Right ventricle myocardium superior (tissue), 1 donor: Measurements from ENCODE around the gene SPEF1. TPM values are rescaled to one million over a fixed set of nuclear protein-coding genes. Genes with fewer than 3 reads are reported as not detected.

Experiments used
- ATAC-seq: fragments of 200-7000 bp; cut with Tn5 transposase; one replicate; pipeline ENCODE4 v1.9.1; 2020; ENCODE audit warnings: mild to moderate bottlenecking; ENCODE audit not compliant: poor library complexity
- DNase-seq: peaks from one replicate; pipeline ENCODE4 v3.0.0-alpha.2; 2020
- intact Hi-C: fragments of 100-400 bp; cut with DNase I; formaldehyde crosslinking; loops from one replicate; pipeline ENCODE4 v1.11.2; 2022
- total RNA-seq: library from RNA; stranded (reverse); fragmentation: NEBNext Ultra II Directional; extraction: Animal tissue kit (Norgen Biotek cat#: 25700); gene quantifications from one replicate; pipeline ENCODE4 v1.2.1, GENCODE V29; 2021
- donor health status: DM: no; HTN: yes; CAD: no; lungs with severe emphysema.

The SPEF1 gene
- total RNA-seq, 1 donor from 2014 or later, result 0.32 TPM

DNA sequence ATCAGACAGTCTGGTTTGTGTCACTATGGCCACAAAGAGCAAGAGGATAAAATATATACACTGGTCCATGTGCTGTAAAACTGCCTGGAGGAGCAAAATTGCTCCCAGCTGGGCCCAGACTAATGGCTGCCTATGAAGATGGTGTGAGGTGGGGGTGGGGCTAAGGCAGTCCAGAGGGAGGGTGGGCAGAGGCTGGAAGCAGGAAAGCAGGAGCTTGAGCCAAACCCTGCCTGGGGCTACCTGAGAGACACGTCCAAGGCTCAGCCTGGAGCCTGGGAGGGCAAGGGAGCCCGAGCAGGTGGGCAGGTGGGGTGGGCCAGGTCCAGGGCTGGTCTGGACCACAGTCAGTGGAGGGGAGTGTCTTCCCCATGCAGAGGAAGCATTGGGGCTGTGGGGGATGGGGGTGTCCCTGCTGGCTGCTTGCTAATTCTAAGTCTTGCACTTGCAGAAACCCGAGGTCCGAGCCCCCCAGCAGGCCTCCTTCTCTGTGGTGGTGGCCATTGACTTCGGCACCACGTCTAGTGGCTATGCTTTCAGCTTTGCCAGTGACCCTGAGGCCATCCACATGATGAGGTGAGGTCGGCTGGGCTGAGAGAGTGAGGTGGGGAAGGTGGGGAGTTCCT lies 39.3 kb downstream of the SPEF1 start:
- intact Hi-C loops, result no loop called here
- ATAC-seq (no peak), DNase-seq (no peak)

DNA sequence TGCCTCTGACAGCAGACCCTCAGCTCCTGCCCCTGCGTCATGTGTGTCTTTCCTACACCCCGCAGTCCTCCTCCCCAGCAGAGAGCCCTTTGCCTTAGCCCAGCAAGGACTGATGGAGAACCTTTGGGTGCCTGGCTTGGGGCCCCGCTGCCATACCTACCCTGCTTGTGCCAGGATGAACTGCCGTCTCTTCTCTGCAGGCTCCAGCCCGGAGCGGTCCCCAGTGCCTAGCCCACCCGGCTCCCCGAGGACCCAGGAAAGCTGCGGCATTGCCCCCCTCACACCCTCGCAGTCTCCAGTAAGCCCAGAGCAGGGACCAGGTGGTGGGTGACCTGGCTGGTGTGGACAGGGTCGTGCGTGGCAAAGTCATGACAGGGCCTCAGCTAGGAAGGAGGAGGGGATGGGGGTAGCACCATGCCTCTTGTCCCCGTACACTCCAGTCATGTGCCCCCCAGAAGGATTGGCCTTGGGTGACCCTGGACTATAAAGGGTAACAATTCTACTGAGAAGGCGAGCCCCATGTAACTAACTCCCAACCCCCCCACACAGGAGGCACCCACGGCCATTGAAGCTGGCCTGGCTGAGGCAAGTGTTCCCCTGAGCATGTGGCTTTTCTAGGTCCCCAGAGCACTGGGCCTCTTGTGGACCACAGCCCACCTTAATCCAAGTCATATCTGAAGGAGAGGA lies 40.5 kb downstream of the SPEF1 start:
- no peak for ATAC-seq

DNA sequence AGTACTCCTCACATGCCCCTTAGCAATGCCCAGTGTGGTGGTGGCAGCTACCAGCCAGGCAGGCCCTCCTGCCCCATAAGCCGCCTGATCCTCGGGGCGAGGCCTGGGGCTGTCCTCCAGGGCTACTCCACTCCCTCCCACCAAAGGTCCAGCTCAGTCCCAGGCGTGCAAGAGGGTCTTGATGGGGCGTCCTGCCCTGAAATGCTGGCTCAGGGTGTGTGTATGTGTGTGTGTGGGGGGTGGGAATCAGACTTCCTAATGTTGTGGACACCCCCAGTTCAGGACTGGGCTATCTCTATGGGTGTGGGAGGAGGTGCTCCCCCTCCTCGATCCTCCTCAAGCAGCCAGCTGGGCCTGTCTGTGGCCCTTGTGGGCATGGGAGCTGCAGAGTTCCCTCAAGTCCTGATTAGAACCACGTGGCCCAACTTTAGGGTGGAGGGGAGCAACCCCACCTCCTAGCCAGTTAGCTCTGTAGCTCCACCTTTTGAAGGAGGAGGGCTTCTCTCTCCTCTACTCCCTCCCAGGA lies 41.3 kb downstream of the SPEF1 start:
- peak; percentile 16 for ATAC-seq
- intact Hi-C loops, result no loop called here
- no peak for DNase-seq

More for the DNA sequence above, 40.5 kb downstream of the SPEF1 start:
- intact Hi-C loops, result no loop called here
- no peak for DNase-seq

DNA sequence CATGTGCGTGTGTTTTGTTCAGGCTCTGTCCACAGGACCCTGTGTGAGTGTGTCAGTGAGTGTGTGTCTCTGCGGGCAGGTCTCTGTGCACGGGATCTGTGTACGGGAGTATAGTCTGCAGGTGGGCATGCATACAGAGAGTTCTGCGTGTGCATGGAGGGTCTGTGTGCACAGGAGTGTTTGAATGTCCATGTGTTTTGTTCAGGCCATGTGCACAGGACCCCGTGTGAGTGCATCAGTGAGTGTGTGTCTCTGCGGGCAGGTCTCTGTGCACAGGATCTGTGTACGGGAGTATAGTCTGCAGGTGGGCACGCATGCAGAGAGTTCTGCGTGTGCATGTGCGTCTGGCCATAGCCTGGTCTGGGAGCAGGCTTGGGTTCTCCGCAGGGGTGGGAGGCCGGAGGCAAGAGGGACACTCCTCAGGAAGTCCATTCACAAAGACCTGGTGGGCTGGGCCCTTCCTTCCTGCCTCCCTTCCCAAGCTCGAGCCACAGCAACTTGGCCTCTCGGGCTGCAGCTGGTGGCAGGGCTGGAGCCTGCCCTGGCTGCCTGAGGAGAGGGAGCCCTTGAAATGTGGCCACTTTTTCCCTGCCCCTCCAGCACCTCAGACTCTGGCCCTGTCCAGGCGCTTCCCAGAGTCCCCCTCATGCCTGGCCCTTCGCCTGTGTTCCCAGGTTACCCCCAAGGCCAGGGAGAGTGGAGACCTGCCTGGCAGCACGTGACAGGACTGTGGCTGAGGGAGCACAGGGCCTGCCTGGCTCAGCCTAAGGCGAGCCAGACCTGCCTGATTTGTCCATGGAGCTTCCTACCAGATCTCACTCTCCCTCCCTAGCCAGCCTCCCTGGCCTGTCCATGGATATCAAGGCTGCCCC lies 42.0 kb downstream of the SPEF1 start:
- intact Hi-C loops, result no loop called here
- peak; percentile 52 for ATAC-seq
- peak; percentile 65 for DNase-seq

DNA sequence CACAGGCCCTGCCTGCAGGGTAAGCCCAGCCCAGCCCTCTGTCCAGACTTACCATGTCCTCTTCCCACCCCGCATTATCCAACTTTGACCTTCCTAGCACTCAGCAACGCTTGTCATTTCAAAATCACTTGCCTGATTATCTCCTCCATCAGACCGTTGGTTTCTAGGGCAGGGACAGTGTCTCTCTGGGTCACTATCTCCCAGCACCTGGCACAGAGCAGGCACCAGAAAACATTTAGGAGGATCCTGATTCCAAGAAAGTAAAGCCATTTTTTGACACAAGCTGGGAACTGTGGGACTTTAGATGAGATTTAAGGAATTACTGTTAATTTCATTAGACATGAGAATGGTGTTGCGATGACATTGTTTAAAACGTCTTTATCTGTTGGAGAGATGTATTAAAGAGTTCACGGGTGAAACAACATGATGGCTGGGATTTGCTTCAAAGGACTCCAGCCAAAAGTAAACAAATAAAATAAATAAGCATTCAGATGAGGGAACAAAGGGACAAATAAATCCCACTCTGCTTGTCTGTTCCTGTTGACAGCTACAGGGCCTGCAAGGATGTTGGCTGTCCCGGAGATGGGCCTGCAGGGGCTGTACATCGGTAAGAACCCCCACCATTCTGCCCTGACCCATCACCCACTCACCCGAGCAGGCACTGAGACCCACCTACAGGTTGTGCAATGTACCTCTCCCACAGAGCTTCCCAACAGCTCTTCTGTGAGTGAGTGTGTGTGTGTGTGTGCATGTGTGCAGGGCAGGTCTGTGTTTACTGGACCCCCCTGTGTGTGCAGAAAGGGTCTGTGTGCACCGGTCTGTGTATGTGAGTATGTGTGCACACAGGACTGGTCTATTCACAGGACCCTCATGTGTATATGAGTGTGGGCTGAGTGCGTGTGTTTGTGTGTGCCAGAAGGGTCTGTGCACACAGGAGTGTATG lies 42.9 kb downstream of the SPEF1 start:
- intact Hi-C loops, result no loop called here
- no peak for ATAC-seq
- DNase-seq, result no peak

DNA sequence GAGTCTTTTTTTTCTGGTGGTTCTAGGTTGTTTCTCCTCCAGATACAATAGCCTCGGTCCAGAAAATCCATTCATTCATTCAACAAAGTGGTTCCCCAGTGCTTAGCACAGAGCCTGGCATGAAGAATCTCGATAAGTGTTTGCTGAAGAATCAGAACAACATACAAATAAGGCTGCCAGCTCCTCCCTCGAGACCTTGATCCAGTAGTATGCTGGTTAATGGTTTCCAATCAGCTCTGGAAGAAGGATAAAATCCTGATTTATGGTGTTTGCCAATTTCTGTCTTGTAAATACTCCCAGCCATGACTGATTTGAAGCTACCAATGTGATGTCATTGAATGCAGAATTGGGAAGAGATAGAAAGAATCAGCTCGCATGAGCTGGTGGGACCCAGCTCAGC lies 45.5 kb downstream of the SPEF1 start:
- ATAC-seq, result no peak
- no peak for DNase-seq
- intact Hi-C loops, result no loop called here

DNA sequence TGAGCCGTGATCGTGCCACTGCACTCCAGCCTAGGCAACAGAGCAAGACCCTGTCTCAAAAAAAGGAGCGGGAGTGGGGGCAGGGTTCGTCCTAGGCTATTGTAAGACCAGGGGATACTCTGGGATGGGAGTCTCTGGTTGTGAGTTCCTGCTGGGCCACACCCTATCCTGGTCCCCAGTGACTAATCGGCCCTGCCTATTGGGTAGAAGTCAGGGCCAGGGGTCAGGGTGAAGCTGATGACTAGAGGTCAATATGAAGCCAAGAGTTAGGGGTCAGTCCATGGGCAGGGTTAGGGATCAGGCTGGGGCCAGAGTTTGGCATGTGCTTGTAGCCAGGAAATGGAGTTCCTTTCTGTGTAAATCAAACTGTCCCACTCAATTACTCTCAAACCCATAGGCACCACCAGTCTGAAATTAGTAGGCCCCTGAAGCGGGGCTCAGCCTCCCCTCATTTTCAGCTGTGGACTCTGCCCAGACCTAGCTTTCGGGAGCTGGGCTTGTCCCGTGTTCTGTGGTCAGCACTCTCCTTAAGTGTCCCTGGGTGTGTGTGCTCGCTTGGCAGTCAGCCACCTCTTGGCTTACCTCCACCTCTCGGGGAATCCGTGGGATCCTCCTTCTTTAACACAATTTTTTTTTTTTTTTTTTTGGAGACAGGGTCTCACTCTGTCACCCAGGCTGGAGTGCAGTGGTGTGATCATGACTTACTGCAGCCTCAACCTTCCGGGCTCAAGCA lies 47.0 kb downstream of the SPEF1 start:
- intact Hi-C loops, result no loop called here
- peak; percentile 61 for DNase-seq
- ATAC-seq, result peak; percentile 25

DNA sequence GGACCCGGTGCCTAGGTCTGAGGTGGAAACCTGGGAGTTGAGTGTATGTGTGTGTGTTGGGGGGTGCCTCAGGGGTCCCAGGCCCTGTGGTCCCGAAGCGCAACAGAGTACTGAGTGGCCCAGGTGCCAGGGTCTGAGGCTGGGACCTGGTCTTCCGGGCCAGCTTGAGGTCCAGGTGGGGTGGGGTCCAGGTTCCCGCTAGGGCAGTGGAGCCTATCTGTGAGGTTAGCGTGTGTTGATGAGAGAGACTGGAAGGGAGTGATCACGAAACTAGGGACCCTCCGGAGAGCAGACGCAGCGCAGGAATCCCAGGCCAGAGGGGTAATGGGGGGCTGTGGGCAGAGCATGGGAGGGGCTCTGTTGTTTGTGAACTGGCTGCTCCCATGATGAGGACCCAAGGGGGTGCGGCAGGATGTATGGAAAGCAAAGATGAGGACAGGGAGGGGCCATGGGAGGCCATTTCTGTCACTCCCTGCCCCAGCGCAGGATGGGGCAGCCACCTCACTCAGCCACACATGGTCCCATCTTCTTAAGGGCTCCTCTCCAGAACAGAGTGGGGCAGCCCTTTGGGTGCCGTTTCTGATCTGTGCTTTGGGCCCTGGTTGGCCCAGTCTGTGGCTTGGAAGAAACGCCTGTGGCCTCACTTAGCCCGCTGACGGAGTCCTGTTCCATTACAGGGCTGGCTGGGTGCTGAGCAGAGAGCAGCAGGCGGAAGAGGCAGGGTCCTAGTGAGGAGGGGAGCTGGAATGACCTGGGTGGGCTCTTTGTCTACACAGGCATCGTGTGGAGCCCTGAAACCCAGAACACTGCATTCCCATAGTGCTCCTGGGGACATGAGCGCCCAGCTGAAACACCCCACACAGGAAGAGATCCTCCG lies 47.9 kb downstream of the SPEF1 start:
- intact Hi-C loops, result no loop called here
- peak; percentile 13 for ATAC-seq
- DNase-seq, result peak; percentile 40

DNA sequence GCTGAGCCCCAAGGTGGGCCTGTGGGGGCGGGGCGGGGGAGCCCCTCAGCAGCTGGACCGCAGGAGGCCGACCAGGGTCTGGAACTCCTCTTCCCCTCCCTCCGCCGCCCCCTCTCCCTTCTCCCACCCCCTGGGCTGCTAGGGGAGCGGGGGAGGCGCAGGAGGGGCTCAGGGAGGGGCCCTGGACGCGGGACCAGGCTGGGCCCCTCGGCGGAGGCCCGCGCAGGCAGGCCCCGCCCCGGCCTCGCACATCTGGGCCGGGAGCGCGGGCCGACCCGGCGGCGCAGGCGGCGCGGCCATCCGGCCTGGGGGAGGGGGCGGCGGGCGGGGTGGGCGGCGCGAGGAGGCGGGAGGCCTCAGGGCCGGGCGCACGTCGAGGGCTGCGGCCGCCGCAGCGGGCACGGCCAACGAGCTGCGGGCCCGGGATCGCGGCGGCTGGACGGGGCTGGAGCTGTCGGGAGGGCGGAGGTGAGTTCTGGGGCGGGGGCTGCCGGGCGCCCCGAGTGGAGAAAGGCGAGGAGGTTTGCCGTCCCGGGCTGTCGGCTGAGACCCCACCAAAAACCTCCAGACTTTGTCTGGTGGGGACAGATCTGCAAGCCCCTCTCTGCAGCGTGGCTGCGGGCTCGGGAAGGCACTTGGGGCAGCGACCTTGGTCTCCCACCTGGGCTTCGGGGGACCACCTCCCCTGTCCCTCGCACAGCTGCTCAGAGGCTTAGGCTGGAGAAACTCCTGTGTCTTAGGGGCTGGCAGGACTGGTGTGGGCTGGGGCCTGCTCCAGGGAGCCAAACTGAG lies 48.7 kb downstream of the SPEF1 start, which contains the start of gene HSPA12B:
Gene HSPA12B, plus strand, starts transcription at position 359 of the 792 bp plus-strand sequence. CDS start 5,990 bp downstream, outside the sequence.
- DNase-seq (peak; percentile 39), ATAC-seq (peak; percentile 51)
- intact Hi-C loops, result no loop called here

DNA sequence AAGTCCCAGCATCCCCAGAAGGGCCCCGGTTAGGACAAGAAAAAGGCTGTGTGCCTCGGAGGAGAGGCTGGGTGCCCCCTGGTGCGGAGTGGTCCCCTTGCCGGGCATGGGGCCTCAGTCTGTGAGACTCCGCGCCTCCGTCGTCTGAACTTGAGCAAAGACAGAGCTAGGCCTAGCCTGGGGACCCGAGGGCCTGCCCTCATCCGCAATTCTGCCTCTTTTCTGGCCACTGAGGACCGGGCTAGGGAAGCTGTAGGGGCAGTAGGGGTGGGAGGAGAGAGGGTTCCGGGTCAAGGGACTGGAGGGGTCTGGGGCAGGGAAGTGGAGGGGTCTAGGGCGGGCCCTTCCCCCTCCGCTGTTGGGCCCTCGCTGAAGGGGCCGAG lies 49.3 kb downstream of the SPEF1 start:
- intact Hi-C loops, result no loop called here
- no peak for DNase-seq
- no peak for ATAC-seq

DNA sequence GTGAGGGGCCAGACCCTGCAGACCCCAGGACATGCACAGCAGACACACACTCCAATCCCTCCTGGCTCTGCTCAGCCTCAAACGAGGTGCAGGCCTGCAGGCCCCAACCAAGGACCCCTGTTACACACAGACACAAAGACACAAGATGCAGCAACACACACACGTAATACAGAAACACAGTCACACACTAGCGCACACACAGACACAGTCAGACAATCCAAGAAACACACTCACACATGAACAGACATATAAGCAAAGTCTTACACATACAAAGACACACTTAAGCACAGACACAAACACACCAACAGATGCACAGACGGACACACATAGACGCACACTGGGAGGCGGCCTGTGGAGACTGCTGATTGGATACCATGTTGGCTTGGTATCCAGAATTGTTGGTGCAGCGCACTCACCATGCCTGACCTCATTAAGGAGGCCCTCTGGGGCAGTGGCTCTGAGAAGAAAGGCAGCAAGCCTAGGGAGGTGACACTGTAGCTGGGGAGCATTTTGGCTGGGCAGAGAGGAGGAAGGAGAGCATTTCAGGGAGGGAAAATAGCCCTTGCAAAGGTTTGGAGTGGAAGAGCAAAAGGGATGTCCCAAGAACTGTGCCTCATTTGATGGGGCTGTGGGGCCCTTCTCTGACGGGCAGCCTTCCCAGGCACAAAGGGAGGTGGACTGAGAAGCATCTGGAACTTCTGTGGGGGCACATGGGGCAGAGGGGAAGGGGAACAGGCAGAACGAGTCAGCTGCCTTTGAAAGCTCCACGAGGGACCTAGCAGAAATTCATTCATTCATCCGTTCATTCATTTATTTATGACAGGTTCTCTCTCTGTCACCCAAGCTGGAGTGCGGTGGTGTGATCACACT lies 50.2 kb downstream of the SPEF1 start:
- ATAC-seq (no peak), DNase-seq (peak; percentile 33)
- intact Hi-C loops, result no loop called here

DNA sequence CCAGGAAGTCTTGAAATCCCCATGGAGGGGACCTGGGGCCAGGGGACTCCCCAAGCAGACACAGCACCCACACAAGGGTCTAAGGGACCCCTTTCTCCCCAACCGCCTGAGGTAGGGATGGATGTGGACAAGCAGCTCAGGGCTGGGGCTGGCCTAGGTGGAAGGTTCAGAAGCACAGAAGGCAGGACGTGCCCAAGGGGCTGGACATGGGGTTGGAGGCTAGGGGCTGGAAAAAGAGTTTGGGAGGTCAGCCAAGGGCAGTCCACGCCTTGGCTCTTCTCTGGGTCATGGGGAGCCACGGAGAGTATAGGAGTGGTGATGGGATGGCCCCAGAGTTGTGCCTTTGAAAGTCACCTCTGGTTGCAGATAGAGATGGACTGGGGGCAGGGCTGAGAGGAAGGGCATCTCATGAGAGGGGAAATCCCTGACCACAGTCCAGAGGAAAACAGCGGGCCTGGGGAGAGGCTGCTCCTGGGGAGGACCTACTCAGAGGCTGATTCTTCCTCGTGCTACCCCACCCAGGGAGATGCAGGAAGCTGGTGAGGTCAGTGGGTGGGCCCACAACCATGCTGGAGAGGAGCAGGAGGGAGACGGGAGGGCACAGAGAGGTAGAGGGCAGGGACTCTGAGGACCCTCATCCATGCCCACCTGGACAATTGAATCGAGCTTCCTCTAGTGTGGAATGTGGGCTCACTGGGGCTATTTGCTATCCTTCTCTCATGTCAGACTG lies 51.3 kb downstream of the SPEF1 start:
- ATAC-seq (no peak), DNase-seq (peak; percentile 55)
- intact Hi-C loops, result no loop called here

DNA sequence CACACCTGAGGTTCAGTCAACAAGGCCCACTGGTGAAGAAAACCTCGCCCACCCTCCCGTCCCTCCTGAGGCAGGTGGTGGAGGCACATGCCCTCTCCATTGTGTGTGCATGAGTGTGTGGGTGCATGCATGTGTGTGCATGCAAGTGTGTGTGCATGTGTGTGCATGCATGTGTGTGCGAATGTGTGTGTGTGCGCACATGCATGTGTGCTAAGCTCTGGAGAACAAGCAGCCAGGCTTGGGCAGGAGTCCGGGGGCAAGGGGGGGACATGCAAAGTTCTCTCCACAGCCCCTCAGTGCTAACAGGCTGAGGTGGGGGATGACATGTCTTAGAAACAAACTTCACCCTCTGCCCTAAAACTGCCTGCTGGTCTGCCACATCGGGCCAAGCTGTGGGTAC lies 51.9 kb downstream of the SPEF1 start:
- ATAC-seq (no peak), DNase-seq (no peak)
- intact Hi-C loops, result no loop called here

DNA sequence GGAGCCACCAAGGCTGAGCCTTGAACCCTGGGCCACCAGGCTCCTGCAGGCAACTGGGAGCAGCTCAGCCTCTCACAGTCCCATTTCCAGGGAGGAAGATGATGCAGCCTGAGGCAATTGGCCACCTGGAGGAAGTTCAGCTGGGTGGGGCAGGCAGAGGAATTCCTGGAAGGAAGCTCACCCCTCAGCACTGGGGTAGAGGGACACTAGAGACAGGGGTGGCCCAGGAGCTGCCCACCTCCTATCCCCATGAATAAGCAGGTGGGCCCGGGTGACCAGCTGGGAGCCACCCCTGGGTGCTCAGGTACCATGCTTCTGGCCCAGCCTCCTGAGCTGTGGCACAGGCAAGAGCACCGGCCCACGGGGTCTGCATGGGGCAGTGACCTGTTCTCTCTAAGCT lies 52.4 kb downstream of the SPEF1 start:
- intact Hi-C loops, result no loop called here
- ATAC-seq (no peak), DNase-seq (peak; percentile 39)
